ENCODE results near the gene TMEM97.
"Not testable (repeated sequence)": the region's sequence is repeated elsewhere in the genome, so short reads cannot be mapped to it uniquely, and the experiment has no call there.

TMEM97 gene

GRCh38 chr17:28338769-28339212 lies 19.8 kb downstream of the TMEM97 start:
- not testable (repeated sequence) for DNase-seq

- no peak for DNase-seq
Measured at GRCh38 chr17:28339431-28339830, 20.4 kb downstream of the TMEM97 start.

DNA sequence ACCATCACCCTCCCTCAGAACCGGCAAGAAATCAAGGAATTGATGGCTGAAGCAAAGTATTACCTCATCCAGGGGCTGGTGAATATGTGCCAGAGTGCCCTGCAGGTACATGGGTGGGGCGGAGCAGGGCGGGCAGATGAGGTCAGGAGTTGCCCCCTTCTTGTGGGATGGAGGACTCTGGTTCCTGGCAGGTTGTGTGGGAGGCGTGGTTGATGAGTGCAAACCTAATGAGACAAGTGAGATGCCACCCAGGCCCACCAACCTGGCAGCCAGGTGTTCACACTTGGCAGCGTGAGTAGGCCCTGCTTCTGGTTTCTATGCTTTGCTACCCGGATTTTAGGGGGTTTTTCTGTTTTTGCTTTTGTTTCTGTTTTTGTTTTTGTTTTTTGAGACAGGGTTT lies 21.4 kb downstream of the TMEM97 start:
- no peak for DNase-seq

DNA sequence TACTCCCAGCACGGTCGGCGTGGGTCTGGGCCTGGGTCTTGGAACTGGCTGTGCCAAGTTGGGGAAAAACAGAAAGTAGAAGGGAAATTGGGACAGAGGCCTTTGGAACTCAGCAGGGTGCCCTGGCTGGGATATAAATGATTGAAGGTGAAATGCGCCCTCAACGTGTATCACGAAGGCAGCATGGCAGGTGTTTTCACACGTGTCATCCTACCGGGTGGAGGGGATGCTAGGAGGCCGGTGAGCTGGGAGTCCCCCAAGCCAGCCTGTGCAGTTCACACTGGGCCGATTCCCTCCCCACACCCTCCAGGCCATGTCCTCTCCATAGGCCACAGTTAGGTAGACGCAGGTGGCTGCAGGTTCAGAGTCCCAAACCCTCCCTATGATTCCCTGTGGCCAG lies 22.5 kb downstream of the TMEM97 start:
- DNase-seq, result no peak

- DNase-seq, result no peak
Measured at GRCh38 chr17:28342313-28342712, 23.3 kb downstream of the TMEM97 start.

DNA sequence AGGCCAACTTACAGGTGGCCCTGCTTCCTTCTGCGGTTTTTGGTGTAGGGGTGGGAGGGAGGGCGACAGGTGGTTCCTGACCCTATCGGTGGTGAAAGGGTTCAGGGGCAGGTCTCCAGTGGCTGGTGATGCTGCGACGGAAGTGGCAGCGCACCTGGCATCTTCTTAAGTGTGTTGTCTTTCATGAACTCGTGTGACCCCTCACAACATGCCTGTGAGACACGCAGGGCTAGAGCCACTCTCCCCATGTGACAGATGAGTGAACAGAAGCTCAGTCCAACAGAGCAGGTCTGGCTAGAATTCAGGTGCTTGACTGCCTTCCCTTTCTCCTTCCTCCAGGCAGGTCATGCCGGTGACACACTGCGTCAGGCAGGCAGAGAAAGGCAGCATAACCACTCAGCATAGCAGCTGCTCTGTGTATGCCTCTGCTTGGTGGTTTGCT lies 24.5 kb downstream of the TMEM97 start:
- DNase-seq, result no peak

DNA sequence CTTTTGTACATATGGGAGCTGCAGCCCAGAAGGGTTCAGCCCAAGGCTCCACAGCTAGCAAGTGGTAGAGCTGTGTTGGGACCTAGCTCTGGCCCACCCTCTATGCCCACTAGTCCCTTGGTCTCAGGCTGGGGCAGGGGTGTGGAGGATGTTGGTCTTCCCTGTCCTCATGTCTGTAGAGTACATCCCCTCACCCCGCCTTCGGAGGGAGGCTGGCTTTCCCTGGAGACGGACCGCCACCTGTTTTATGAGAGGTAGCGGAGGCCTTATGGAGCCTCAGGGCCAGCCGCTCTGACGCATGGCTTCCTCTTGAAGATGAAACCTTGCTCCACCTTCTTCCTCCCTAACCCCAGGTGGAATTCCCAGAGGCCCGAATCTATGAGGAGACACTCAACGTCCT lies 25.0 kb downstream of the TMEM97 start:
- DNase-seq, result no peak

DNA sequence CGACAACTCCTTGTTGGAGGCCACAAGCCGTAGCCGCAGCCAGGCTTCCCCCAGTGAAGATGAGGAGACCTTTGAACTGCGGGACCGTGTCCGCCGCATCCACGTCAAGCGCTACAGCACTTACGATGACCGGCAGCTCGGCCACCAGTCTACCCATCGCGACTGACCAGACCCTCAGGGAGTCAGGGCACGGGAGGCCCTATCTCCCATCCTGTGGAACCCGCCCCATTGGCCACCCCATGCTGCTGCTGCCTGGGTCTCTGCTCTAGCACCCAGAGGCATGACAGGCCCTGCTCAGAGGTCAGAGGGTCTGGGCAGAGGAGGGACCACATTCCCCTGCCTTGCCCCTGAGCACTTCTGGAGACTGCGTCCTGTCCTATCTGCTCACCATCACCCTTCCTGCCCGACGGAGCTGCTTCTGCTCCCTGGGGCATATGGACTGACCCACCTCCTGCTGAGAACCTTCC lies 25.5 kb downstream of the TMEM97 start:
- DNase-seq, result no peak

DNA sequence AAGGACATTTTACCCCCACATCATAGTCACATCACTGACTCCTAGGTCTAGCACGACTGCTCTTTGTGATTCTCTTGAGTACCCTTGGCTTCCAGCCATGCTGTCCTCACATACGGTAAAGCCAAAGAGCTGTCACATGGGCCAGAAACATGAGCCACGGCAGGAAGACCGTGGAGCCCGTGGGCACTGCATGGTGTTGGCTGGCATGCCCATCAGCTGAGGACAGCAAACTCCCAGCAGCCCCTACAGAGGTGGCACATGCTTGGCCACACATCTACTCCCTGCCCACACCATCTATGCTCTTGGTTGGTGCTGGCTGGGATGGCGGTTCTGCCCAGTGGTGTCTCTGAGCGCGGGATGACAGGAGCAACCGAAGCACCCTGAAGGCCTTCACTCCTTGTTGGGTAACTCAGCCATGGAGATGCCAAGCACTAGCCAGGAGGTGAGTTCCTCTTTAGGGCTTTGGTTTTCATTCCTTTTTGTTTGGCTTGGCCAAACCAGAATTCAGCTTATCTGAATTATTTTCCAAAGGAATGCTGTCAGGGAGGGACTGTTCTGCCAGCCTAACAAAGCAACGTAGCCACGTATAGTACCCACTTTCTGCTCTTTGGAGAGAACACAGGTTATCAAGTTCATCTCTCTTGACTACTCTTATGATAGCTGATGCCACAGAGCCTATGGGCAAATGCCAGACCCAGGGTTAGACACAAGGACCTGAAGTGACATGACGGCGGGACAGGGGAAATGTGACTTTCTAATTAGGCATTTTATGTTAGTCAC lies 26.6 kb downstream of the TMEM97 start:
- DNase-seq, result no peak

DNA sequence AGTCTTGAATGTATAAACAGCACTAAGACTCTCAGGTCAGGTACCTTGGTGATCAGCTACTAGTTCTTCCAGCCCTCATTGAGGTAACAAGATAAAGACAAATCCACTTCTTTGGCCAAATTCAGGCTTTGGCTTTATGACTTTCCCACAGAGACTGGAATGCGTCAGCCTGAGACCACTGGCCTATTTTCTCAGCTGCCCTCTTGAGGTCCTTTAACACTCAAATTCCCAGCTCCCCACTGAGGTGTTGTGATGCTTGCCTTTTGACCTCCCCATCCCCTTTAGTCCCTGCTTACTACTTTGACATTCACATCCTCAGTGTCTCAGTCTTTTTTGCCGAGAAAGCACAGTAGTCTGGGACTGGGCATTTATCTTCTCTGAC lies 27.2 kb downstream of the TMEM97 start:
- no peak for DNase-seq

- DNase-seq, result no peak
Measured at GRCh38 chr17:28346746-28347246, 27.8 kb downstream of the TMEM97 start.

- DNase-seq, result no peak
Measured at GRCh38 chr17:28347261-28347891, 28.4 kb downstream of the TMEM97 start.

DNA sequence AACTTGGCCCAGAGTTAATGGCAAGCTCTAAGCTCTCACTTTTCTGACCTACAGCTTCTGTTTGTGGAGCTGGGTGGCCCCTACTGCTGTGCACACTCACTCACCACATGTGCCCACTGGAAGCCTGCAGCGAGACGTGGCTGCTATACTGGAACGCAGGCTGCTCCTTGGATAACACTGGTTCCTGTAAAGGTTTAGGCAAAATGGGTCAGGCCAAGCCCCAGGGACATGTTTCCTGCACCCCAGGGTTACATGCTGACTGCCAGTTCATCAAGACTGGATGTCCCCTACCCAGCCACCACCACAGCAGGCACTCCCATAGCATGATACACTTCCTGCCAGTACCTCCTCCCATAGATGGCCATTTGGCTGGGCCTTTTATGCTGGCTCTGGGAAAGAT lies 30.0 kb downstream of the TMEM97 start:
- no peak for DNase-seq

DNA sequence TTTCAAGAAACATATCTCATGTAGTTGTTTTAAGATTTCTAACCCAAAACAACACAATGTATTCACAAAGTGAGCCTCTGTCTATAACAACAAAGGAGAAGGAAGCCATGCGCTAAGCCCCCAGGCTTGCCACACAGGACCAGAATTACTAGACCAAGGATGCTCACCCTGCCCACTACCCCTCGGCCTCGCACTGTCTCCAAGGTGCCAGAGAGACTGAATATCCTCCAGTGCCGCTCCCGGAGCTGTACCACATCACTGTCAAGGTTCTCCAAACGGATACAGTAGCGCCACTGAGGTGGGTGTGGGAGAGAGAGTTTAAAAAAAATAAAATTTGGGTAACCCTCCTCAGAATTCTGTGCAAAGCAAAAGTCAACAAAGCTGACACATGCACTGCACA lies 31.3 kb downstream of the TMEM97 start:
- no peak for DNase-seq

GRCh38 chr17:28357061-28357900 lies 38.3 kb downstream of the TMEM97 start, which contains the start of gene POLDIP2:
Gene POLDIP2 (minus strand): TSS chr17:28357527. CDS start chr17:28357448, 79 bp downstream.
- DNase-seq, result peak; percentile 97

- no peak for DNase-seq
Measured at GRCh38 chr17:28357901-28358197, 38.8 kb downstream of the TMEM97 start.

DNA sequence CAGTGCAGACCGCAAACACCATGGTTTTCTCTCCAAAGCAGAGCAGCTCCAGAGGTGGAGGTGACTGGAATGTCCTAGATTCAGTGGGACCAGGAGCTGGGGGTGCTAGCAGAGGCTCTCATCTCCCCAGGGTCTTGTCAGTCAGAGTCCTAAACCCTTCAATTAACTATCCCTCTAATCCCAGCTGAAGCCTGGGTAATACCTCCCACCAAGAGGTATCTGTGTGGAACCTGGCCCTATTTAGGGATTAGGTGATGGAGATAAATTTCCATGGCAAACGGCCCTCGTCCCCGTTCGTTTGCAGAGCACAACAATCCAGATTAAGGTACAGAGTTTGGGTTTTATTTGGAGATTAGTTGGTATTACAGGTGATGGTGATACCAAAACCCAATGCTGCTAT lies 44.2 kb downstream of the TMEM97 start:
- no peak for DNase-seq

GRCh38 chr17:28363776-28364650 lies 45.0 kb downstream of the TMEM97 start:
- no peak for DNase-seq

GRCh38 chr17:28364665-28365363 lies 45.8 kb downstream of the TMEM97 start, which contains the start of gene SEBOX:
Gene SEBOX (minus strand): TSS chr17:28365199. CDS start chr17:28365151, 48 bp downstream.
- DNase-seq, result no peak

DNA sequence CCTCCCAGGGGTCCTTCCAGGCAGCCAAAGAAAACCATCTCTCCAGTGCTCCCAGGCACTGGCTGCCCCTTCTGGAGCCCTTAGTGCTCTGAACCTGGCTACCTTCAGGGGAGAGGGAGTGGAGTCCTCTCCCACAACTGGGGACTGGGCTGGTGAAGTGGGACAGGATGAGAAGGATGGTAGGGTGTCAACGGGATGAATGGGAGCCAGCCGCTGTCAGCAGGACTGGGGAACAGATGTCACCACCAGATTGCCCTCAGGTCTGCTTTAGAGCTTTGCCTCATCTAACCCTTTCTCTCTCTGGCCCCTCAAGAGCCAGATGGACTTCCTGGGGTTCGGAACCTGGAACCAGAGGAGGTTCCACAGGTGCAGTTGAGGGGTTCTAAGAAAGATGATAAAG lies 46.5 kb downstream of the TMEM97 start:
- DNase-seq, result no peak

DNA sequence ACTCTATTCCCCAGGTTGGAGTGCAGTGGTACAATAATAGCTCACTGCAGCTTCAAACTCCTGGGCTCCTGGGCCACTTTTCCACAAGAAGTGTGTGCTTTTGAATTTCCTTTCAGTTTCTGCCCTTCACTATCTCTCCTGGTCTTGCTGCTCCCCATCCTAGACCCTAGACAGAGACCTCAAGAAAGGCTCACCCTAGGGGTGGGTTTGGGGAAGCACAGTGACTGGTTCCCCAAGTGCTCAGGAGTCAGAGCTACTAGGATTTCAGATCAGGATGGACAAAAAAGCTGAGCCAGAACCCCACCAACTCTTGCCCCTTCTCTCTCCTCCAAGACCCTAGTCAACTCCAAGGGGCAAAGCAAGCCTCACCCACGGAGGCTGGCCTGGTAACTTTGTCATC lies 47.6 kb downstream of the TMEM97 start:
- no peak for DNase-seq

Measured in CD4-positive, alpha-beta T cell treated with Interleukin-12 subunit alpha and Interleukin-12 subunit beta, for 1 hour (primary cell).